ENCODE results near the gene CEP162. TPM values are rescaled to one million over a fixed set of nuclear protein-coding genes. Genes with fewer than 3 reads are reported as not detected.

The CEP162 gene
- total RNA-seq, 1 experiment from 2014 or later, result 7.9 TPM

DNA sequence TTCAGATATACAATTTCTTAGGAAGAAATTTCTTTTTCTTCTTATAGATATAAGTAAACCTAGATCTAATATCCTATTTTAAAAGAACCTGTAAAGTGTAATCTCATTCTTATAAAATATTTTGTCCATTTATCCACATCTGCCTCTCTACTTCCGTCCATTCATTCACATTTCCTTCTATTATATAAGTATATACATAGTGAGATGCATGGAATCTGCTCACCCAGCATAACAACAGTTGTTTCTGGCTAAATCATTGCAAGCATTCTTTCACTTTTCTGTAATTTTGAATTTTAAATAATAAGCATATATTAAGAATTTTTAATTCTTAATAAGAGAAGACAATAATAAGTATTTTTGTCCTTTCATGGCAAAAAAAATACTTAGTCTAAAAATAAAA is 45.4 kb downstream of the CEP162 start (continued):
- TF ChIP-seq MYBL2 (CRISPR knock-in tag; IDR thresholded peaks at IDR 0.05) (no peak), RORB (CRISPR knock-in tag; IDR thresholded peaks at IDR 0.05) (no peak)
- TF ChIP-seq, protein P1, sequence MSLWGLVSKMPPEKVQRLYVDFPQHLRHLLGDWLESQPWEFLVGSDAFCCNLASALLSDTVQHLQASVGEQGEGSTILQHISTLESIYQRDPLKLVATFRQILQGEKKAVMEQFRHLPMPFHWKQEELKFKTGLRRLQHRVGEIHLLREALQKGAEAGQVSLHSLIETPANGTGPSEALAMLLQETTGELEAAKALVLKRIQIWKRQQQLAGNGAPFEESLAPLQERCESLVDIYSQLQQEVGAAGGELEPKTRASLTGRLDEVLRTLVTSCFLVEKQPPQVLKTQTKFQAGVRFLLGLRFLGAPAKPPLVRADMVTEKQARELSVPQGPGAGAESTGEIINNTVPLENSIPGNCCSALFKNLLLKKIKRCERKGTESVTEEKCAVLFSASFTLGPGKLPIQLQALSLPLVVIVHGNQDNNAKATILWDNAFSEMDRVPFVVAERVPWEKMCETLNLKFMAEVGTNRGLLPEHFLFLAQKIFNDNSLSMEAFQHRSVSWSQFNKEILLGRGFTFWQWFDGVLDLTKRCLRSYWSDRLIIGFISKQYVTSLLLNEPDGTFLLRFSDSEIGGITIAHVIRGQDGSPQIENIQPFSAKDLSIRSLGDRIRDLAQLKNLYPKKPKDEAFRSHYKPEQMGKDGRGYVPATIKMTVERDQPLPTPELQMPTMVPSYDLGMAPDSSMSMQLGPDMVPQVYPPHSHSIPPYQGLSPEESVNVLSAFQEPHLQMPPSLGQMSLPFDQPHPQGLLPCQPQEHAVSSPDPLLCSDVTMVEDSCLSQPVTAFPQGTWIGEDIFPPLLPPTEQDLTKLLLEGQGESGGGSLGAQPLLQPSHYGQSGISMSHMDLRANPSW (CRISPR knock-in tag; conservative IDR thresholded peaks at IDR 0.05; ENCODE audit: low read depth), result no peak

GRCh38 chr6:84177241-84177640 is 50.2 kb downstream of the CEP162 start:
- Mint-ChIP-seq H3K27ac (no peak overlapping the region), H3K9me3 (peaks cover 5% of the 10 kb centered on the region; the same call in 1 of the 2 replicates), H3K36me3 (peaks cover 24% of the 10 kb centered on the region), H3K4me1 (no peaks in the 10 kb centered on the region), H3K27me3 (ENCODE audit: low read depth) (no peaks in the 10 kb centered on the region; the same call in 1 of the 2 replicates), H3K4me3 (no peak overlapping the region)
- DNase-seq (ENCODE audit: low spot score), result no peak
- no peak for ATAC-seq
- TF ChIP-seq MXD4 (CRISPR knock-in tag; IDR thresholded peaks at IDR 0.05; ENCODE audit: borderline replicate concordance) (no peak), RORB (CRISPR knock-in tag; IDR thresholded peaks at IDR 0.05) (no peak), ZBTB43 (CRISPR knock-in tag; IDR thresholded peaks at IDR 0.05) (no peak)
- CTCF ChIA-PET, result no interaction called here
- POLR2A ChIA-PET, result no interaction called here

DNA sequence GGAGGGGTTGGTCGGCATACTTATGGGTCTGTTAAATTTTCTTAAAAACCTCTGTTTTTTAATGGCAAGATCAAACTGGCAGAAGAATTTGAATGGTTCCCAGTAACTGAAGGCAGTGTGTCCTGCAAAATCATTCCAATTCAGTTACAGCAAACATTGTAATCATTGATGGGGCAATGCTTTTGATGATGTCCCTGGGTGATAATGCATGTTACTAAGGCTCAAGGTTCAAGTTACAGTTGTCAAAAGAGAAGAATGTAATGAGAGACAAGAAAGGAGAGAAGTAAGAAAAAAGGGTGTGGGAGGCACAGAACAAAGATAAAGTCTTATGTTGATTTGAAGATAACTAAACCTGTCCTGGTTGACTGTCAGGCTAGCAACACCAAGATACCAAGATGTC is 54.9 kb downstream of the CEP162 start:
- Mint-ChIP-seq H3K27me3 (ENCODE audit: low read depth) (no peaks in the 10 kb centered on the region), H3K27ac (no peak overlapping the region), H3K36me3 (peaks cover 9% of the 10 kb centered on the region), H3K9me3 (no peaks in the 10 kb centered on the region), H3K4me3 (no peak overlapping the region), H3K4me1 (no peaks in the 10 kb centered on the region)
- TF ChIP-seq, protein P2, sequence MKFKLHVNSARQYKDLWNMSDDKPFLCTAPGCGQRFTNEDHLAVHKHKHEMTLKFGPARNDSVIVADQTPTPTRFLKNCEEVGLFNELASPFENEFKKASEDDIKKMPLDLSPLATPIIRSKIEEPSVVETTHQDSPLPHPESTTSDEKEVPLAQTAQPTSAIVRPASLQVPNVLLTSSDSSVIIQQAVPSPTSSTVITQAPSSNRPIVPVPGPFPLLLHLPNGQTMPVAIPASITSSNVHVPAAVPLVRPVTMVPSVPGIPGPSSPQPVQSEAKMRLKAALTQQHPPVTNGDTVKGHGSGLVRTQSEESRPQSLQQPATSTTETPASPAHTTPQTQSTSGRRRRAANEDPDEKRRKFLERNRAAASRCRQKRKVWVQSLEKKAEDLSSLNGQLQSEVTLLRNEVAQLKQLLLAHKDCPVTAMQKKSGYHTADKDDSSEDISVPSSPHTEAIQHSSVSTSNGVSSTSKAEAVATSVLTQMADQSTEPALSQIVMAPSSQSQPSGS (CRISPR knock-in tag; IDR thresholded peaks at IDR 0.05; ENCODE audit: borderline replicate concordance, low read depth), result no peak
- ChIA-PET CTCF (no interaction called here), POLR2A (no interaction called here)
- ATAC-seq, result no peak
- DNase-seq (ENCODE audit: low spot score), result no peak

- peaks cover 9% of the 10 kb centered on the region for H3K36me3 Mint-ChIP-seq
- H3K4me1 Mint-ChIP-seq, result no peaks in the 10 kb centered on the region
- no peak for ATAC-seq
- no peaks in the 10 kb centered on the region for H3K27me3 Mint-ChIP-seq (ENCODE audit: low read depth)
- no peak overlapping the region for H3K4me3 Mint-ChIP-seq
- no peaks in the 10 kb centered on the region for H3K9me3 Mint-ChIP-seq
- no peak for DNase-seq (ENCODE audit: low spot score)
- POLR2A ChIA-PET, result no interaction called here
- CTCF ChIA-PET, result no interaction called here
- H3K27ac Mint-ChIP-seq, result no peak overlapping the region
- TF ChIP-seq, protein P3, sequence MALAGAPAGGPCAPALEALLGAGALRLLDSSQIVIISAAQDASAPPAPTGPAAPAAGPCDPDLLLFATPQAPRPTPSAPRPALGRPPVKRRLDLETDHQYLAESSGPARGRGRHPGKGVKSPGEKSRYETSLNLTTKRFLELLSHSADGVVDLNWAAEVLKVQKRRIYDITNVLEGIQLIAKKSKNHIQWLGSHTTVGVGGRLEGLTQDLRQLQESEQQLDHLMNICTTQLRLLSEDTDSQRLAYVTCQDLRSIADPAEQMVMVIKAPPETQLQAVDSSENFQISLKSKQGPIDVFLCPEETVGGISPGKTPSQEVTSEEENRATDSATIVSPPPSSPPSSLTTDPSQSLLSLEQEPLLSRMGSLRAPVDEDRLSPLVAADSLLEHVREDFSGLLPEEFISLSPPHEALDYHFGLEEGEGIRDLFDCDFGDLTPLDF (CRISPR knock-in tag; IDR thresholded peaks at IDR 0.05), result no peak
- TF ChIP-seq ZNF138 (CRISPR knock-in tag; conservative IDR thresholded peaks at IDR 0.05) (no peak), CBFB (CRISPR knock-in tag; IDR thresholded peaks at IDR 0.05; ENCODE audit: low read depth) (no peak), MLX (CRISPR knock-in tag; IDR thresholded peaks at IDR 0.05) (no peak), NFATC4 (CRISPR knock-in tag; IDR thresholded peaks at IDR 0.05) (no peak), NFE2L1 (CRISPR knock-in tag; IDR thresholded peaks at IDR 0.05) (no peak), ETV6 (CRISPR knock-in tag; IDR thresholded peaks at IDR 0.05) (no peak), USF2 (CRISPR knock-in tag; IDR thresholded peaks at IDR 0.05) (no peak), ZNF317 (CRISPR knock-in tag; IDR thresholded peaks at IDR 0.05; ENCODE audit: borderline replicate concordance, low read depth) (no peak)
- TF ChIP-seq, protein P4, sequence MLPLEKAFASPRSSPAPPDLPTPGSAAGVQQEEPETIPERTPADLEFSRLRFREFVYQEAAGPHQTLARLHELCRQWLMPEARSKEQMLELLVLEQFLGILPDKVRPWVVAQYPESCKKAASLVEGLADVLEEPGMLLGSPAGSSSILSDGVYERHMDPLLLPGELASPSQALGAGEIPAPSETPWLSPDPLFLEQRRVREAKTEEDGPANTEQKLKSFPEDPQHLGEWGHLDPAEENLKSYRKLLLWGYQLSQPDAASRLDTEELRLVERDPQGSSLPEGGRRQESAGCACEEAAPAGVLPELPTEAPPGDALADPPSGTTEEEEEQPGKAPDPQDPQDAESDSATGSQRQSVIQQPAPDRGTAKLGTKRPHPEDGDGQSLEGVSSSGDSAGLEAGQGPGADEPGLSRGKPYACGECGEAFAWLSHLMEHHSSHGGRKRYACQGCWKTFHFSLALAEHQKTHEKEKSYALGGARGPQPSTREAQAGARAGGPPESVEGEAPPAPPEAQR (CRISPR knock-in tag; IDR thresholded peaks at IDR 0.05), result no peak
- TF ChIP-seq, protein P5, sequence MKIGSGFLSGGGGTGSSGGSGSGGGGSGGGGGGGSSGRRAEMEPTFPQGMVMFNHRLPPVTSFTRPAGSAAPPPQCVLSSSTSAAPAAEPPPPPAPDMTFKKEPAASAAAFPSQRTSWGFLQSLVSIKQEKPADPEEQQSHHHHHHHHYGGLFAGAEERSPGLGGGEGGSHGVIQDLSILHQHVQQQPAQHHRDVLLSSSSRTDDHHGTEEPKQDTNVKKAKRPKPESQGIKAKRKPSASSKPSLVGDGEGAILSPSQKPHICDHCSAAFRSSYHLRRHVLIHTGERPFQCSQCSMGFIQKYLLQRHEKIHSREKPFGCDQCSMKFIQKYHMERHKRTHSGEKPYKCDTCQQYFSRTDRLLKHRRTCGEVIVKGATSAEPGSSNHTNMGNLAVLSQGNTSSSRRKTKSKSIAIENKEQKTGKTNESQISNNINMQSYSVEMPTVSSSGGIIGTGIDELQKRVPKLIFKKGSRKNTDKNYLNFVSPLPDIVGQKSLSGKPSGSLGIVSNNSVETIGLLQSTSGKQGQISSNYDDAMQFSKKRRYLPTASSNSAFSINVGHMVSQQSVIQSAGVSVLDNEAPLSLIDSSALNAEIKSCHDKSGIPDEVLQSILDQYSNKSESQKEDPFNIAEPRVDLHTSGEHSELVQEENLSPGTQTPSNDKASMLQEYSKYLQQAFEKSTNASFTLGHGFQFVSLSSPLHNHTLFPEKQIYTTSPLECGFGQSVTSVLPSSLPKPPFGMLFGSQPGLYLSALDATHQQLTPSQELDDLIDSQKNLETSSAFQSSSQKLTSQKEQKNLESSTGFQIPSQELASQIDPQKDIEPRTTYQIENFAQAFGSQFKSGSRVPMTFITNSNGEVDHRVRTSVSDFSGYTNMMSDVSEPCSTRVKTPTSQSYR (CRISPR knock-in tag; IDR thresholded peaks at IDR 0.05), result no peak
These were observed 55.4 kb downstream of the CEP162 start for GRCh38 chr6:84172080-84172479.

Data from WTC11 (cell line).